Measurements from ENCODE around the gene ZNF548.
A peak's percentile ranks its signal among the peaks of the same experiment; 100 is the strongest.

Gene ZNF548

DNA sequence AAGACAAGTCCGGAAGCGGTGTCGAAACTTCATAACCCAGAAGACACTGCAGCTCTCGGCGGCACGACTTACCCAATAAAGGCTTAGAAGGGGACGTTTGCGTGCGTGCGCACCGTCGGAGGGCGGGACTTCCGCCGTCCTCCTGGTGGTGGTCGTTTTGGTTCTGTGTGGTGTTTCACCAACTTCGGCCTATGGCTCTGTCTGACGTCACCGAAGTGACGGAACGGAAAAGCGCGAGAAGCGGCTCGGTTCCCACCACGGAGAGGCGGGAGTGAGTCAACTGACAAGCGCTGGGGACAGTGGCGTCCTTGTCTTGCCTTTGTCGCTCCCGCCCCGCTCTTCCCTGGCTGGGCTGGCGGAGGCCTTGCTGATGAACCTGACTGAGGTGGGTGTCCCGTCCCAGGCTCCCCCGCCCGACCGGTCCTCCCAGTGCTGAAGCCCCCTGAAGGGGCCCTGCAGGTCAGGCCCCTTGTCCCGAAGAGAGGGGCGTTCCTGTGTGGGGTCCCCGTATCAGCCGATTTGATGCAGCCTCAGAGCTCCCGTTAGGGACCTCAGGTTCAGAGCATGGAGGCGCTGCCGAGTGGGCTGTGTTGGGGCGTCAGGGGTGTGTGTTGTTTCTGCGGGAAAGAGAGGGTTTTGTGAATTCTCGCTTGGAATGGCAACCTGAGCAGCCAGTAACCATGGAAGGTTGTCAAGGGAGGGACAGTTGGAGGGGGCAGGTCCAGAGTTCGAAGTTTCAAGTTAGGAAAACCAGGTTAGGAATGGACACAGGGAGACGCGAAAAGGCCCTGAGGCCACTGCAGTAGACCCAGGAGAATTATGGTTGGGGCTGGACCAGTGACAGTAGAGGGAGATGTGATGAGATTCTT lies at the start of gene ZNF548:
Gene ZNF548, plus strand, starts transcription at position 125 of the 869 bp plus-strand sequence. Its CDS starts 246 bp downstream, at position 371.
- TF ChIP-seq CTCF (IDR thresholded peaks at IDR 0.05; ENCODE audit: low read depth, low read length, missing control alignments), result peak; percentile 42
- peak; percentile 99 for DNase-seq
- Histone ChIP-seq H3K27ac (peak within 1 kb of the TSS; percentile 92), H3K27me3 (replicated peaks) (no peaks in the 10 kb centered on the region), H3K4me3 (ENCODE audit: low read depth, low read length) (peak within 1 kb of the TSS; percentile 91), H3K36me3 (replicated peaks) (peaks cover 7% of the 10 kb centered on the region)
- in situ Hi-C loops (cut with HindIII; ENCODE audit: low pct_ligation_motif_present, low sequenced_read_pairs), result no loop called here

DNA sequence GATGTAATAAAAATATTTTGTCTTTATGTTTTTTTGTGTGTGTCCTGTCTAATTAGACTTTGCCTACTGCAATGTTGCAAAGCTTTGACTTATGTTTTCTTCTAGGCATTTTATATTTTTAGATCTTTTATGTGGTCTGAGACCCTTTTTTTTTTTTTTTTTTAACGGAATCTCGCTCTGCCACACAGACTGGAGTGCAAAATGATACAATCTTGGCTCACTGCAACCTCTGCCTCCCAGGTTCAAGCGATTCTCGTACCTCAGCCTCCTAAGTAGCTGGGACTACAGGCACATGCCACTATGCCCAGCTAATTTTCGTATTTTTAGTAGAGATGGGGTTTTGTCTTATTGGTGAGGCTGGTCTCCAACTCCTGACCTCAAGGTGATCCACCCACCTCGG lies 47.1 kb upstream of the ZNF548 start:
- H3K27me3 ChIP-seq (replicated peaks), result no peaks in the 10 kb centered on the region
- H3K36me3 ChIP-seq (replicated peaks), result no peaks in the 10 kb centered on the region
- no peak overlapping the region for H3K27ac ChIP-seq
- no peak for TF ChIP-seq CTCF (IDR thresholded peaks at IDR 0.05; ENCODE audit: low read depth, low read length, missing control alignments)
- no peak overlapping the region for H3K4me3 ChIP-seq (ENCODE audit: low read depth, low read length)
- in situ Hi-C loops (cut with HindIII; ENCODE audit: low pct_ligation_motif_present, low sequenced_read_pairs), result no loop called here
- DNase-seq, result no peak

GRCh38 chr19:57348136-57348535 lies 41.5 kb upstream of the ZNF548 start:
- in situ Hi-C loops (cut with HindIII; ENCODE audit: low pct_ligation_motif_present, low sequenced_read_pairs), result no loop called here
- H3K4me3 ChIP-seq (ENCODE audit: low read depth, low read length), result no peak overlapping the region
- no peaks in the 10 kb centered on the region for H3K36me3 ChIP-seq (replicated peaks)
- no peak for DNase-seq
- H3K27me3 ChIP-seq (replicated peaks), result no peaks in the 10 kb centered on the region
- no peak overlapping the region for H3K27ac ChIP-seq
- no peak for TF ChIP-seq CTCF (IDR thresholded peaks at IDR 0.05; ENCODE audit: low read depth, low read length, missing control alignments)

GRCh38 chr19:57350877-57351805 lies 38.5 kb upstream of the ZNF548 start, which contains the start of gene ZNF304:
Gene ZNF304, plus strand, starts transcription at chr19:57351271. Its CDS starts 394 bp downstream, at chr19:57351665.
- Histone ChIP-seq H3K36me3 (replicated peaks) (peaks cover 19% of the 10 kb centered on the region), H3K27ac (peak within 1 kb of the TSS; percentile 51), H3K27me3 (replicated peaks) (no peaks in the 10 kb centered on the region), H3K4me3 (ENCODE audit: low read depth, low read length) (peak within 1 kb of the TSS; percentile 98)
- DNase-seq, result peak; percentile 97
- peak; percentile 9 for TF ChIP-seq CTCF (IDR thresholded peaks at IDR 0.05; ENCODE audit: low read depth, low read length, missing control alignments)
- in situ Hi-C loops (cut with HindIII; ENCODE audit: low pct_ligation_motif_present, low sequenced_read_pairs), result no loop called here

GRCh38 chr19:57351867-57352266 lies 37.8 kb upstream of the ZNF548 start:
- DNase-seq, result no peak
- in situ Hi-C loops (cut with HindIII; ENCODE audit: low pct_ligation_motif_present, low sequenced_read_pairs), result no loop called here
- Histone ChIP-seq H3K36me3 (replicated peaks) (peaks cover 26% of the 10 kb centered on the region), H3K27me3 (replicated peaks) (no peaks in the 10 kb centered on the region), H3K27ac (no peak overlapping the region), H3K4me3 (ENCODE audit: low read depth, low read length) (peak overlapping the region; percentile 98)
- peak; percentile 6 for TF ChIP-seq CTCF (IDR thresholded peaks at IDR 0.05; ENCODE audit: low read depth, low read length, missing control alignments)

Data from brain microvascular endothelial cell (primary cell).